Measurements from ENCODE around the gene EHD1. TPM values are rescaled to one million over a fixed set of nuclear protein-coding genes. Genes with fewer than 3 reads are reported as not detected.

EHD1 gene
- total RNA-seq, 5 donors from 2014 or later (not counting 1 experiment from before 2014, with no cell fraction given): 126 to 286 (median 269) TPM

- DNase-seq (peak in 1 of 35 experiments; percentile 23), ATAC-seq (replicated peaks in 1 of 4) (peak in 2 of 4 experiments; percentile 1)
- Histone ChIP-seq H3K36me3 (ENCODE audit: control insufficient read depth in 2 of 2, extremely low read depth in 1 of 2, insufficient read depth in 1 of 2, low read length in 1 of 2) (peaks cover 6 to 10% of the 10 kb centered on the region in 2 donors), H3K9me3 (no peaks in the 10 kb centered on the region), H3K4me3 (ENCODE audit: control insufficient read depth in 1 of 2, extremely low read depth in 1 of 2, low read length in 1 of 2) (peak overlapping the region; percentile 0 to 37), H3K4me1 (ENCODE audit: control insufficient read depth in 1 of 2, extremely low read depth in 1 of 2, insufficient read depth in 2 of 2, low read length in 2 of 2) (peaks cover 11 to 42% of the 10 kb centered on the region in 2 experiments), H3K27ac (ENCODE audit: low read length) (no peak overlapping the region), H3K27me3 (replicated peaks in 1 of 2; ENCODE audit: control insufficient read depth in 2 of 2, extremely low read depth in 1 of 2, insufficient read depth in 2 of 2, low read length in 1 of 2) (no peaks in the 10 kb centered on the region)
- H3K4me3 Mint-ChIP-seq: peak overlapping the region; percentile 81 to 86 (median 85)
- CTCF ChIA-PET: interaction anchor here (0.5 to 1.6 kb wide), 13 partner anchors 28 to 248 kb away, joined by 3 to 8 read pairs (median 3); partner anchors contain the start of genes MAP4K2 (in 1 of the 2), MEN1 (in 1 of the 2) and PPP2R5B (in 1 of the 2)
- POLR2A ChIA-PET: interaction anchor here in 1 of 2 donors (0.6 kb wide), 1 partner anchor 47 kb away, joined by 3 read pairs; no protein-coding TSS in a partner anchor
- H3K9me3 Mint-ChIP-seq: no peaks in the 10 kb centered on the region
- H3K36me3 Mint-ChIP-seq: peaks cover 3% of the 10 kb centered on the region
- 49% methylated on average over 26 of the region's 27 CpGs for WGBS (ENCODE audit: insufficient coverage)
- H3K27ac Mint-ChIP-seq: peak overlapping the region; percentile 72 to 92
- no peaks in the 10 kb centered on the region for H3K27me3 Mint-ChIP-seq
- H3K4me1 Mint-ChIP-seq: peaks cover 30 to 37% (median 34%) of the 10 kb centered on the region in 3 donors
Observed at GRCh38 chr11:64843686-64844329, 34.6 kb downstream of the EHD1 start.

GRCh38 chr11:64842851-64843685, 35.4 kb downstream of the EHD1 start:
- Mint-ChIP-seq H3K4me3 (peak overlapping the region; percentile 81 to 86 (median 85)), H3K4me1 (peaks cover 22 to 30% (median 26%) of the 10 kb centered on the region in 3 donors), H3K36me3 (peaks cover 3% of the 10 kb centered on the region), H3K27ac (no peak overlapping the region), H3K27me3 (no peaks in the 10 kb centered on the region), H3K9me3 (no peaks in the 10 kb centered on the region)
- Histone ChIP-seq H3K27me3 (replicated peaks in 1 of 2; ENCODE audit: control insufficient read depth in 2 of 2, extremely low read depth in 1 of 2, insufficient read depth in 2 of 2, low read length in 1 of 2) (no peaks in the 10 kb centered on the region), H3K36me3 (ENCODE audit: control insufficient read depth in 2 of 2, extremely low read depth in 1 of 2, insufficient read depth in 1 of 2, low read length in 1 of 2) (peaks cover 11 to 12% of the 10 kb centered on the region in 2 donors), H3K4me1 (ENCODE audit: control insufficient read depth in 1 of 2, extremely low read depth in 1 of 2, insufficient read depth in 2 of 2, low read length in 2 of 2) (peaks cover 4 to 35% of the 10 kb centered on the region in 2 experiments), H3K9me3 (no peaks in the 10 kb centered on the region), H3K4me3 (ENCODE audit: control insufficient read depth in 1 of 2, extremely low read depth in 1 of 2, low read length in 1 of 2) (no peak overlapping the region), H3K27ac (ENCODE audit: low read length) (no peak overlapping the region)
- WGBS (ENCODE audit: insufficient coverage): 91% methylated on average over 14 of the region's 19 CpGs
- POLR2A ChIA-PET: interaction anchor here in 1 of 2 donors (0.6 kb wide), 1 partner anchor 48 kb away, joined by 3 read pairs; no protein-coding TSS in a partner anchor
- no peak for DNase-seq
- no peak for ATAC-seq (replicated peaks in 1 of 4)
- CTCF ChIA-PET: interaction anchor here (0.6 to 1.6 kb wide), 3 partner anchors 32 to 197 kb away, joined by 3 to 6 read pairs (median 3); partner anchors contain the start of genes MAP4K2 (in 1 of the 2) and MEN1 (in 1 of the 2)

GRCh38 chr11:64842366-64842759, 36.1 kb downstream of the EHD1 start:
- H3K36me3 Mint-ChIP-seq: peaks cover 3% of the 10 kb centered on the region
- ChIA-PET POLR2A (no interaction called here), CTCF (no interaction called here)
- H3K27ac Mint-ChIP-seq: no peak overlapping the region
- no peak overlapping the region for H3K4me3 ChIP-seq (ENCODE audit: control insufficient read depth in 1 of 2, extremely low read depth in 1 of 2, low read length in 1 of 2)
- no peaks in the 10 kb centered on the region for H3K9me3 ChIP-seq
- no peak overlapping the region for H3K27ac ChIP-seq (ENCODE audit: low read length)
- peaks cover 3 to 28% of the 10 kb centered on the region in 2 experiments for H3K4me1 ChIP-seq (ENCODE audit: control insufficient read depth in 1 of 2, extremely low read depth in 1 of 2, insufficient read depth in 2 of 2, low read length in 2 of 2)
- H3K9me3 Mint-ChIP-seq: no peaks in the 10 kb centered on the region
- H3K4me3 Mint-ChIP-seq: no peak overlapping the region
- WGBS (ENCODE audit: insufficient coverage): 96% methylated on average over 2 of the region's 6 CpGs
- DNase-seq: no peak
- no peaks in the 10 kb centered on the region for H3K27me3 Mint-ChIP-seq
- no peak for ATAC-seq (replicated peaks in 1 of 4)
- H3K4me1 Mint-ChIP-seq: peaks cover 17 to 25% (median 21%) of the 10 kb centered on the region in 3 donors
- peaks cover 11 to 17% of the 10 kb centered on the region in 2 donors for H3K36me3 ChIP-seq (ENCODE audit: control insufficient read depth in 2 of 2, extremely low read depth in 1 of 2, insufficient read depth in 1 of 2, low read length in 1 of 2)
- no peaks in the 10 kb centered on the region for H3K27me3 ChIP-seq (replicated peaks in 1 of 2; ENCODE audit: control insufficient read depth in 2 of 2, extremely low read depth in 1 of 2, insufficient read depth in 2 of 2, low read length in 1 of 2)

GRCh38 chr11:64841592-64842365, 36.6 kb downstream of the EHD1 start:
- no peaks in the 10 kb centered on the region for H3K9me3 ChIP-seq
- H3K4me1 ChIP-seq (ENCODE audit: control insufficient read depth in 1 of 2, extremely low read depth in 1 of 2, insufficient read depth in 2 of 2, low read length in 2 of 2): peaks cover 0 to 27% of the 10 kb centered on the region in 2 experiments
- peaks cover 11 to 17% of the 10 kb centered on the region in 2 donors for H3K36me3 ChIP-seq (ENCODE audit: control insufficient read depth in 2 of 2, extremely low read depth in 1 of 2, insufficient read depth in 1 of 2, low read length in 1 of 2)
- H3K27me3 ChIP-seq (replicated peaks in 1 of 2; ENCODE audit: control insufficient read depth in 2 of 2, extremely low read depth in 1 of 2, insufficient read depth in 2 of 2, low read length in 1 of 2): no peaks in the 10 kb centered on the region
- H3K4me1 Mint-ChIP-seq: peaks cover 11 to 19% (median 15%) of the 10 kb centered on the region in 3 donors
- no peak for ATAC-seq (replicated peaks in 1 of 4)
- H3K4me3 ChIP-seq (ENCODE audit: control insufficient read depth in 1 of 2, extremely low read depth in 1 of 2, low read length in 1 of 2): no peak overlapping the region
- H3K27ac Mint-ChIP-seq: no peak overlapping the region
- H3K36me3 Mint-ChIP-seq: peaks cover 3% of the 10 kb centered on the region
- POLR2A ChIA-PET: no interaction called here
- CTCF ChIA-PET: no interaction called here
- no peaks in the 10 kb centered on the region for H3K9me3 Mint-ChIP-seq
- 87% methylated on average over 11 of the region's 15 CpGs for WGBS (ENCODE audit: insufficient coverage)
- H3K27me3 Mint-ChIP-seq: no peaks in the 10 kb centered on the region
- no peak for DNase-seq
- no peak overlapping the region for H3K4me3 Mint-ChIP-seq
- H3K27ac ChIP-seq (ENCODE audit: low read length): no peak overlapping the region

- peaks cover 3% of the 10 kb centered on the region for H3K36me3 Mint-ChIP-seq
- H3K9me3 Mint-ChIP-seq: no peaks in the 10 kb centered on the region
- Histone ChIP-seq H3K27ac (ENCODE audit: low read length) (no peak overlapping the region), H3K9me3 (no peaks in the 10 kb centered on the region), H3K4me1 (ENCODE audit: control insufficient read depth in 1 of 2, extremely low read depth in 1 of 2, insufficient read depth in 2 of 2, low read length in 2 of 2) (peaks cover 0 to 23% of the 10 kb centered on the region in 2 experiments), H3K36me3 (ENCODE audit: control insufficient read depth in 2 of 2, extremely low read depth in 1 of 2, insufficient read depth in 1 of 2, low read length in 1 of 2) (peaks cover 11 to 17% of the 10 kb centered on the region in 2 donors), H3K4me3 (ENCODE audit: control insufficient read depth in 1 of 2, extremely low read depth in 1 of 2, low read length in 1 of 2) (no peak overlapping the region), H3K27me3 (replicated peaks in 1 of 2; ENCODE audit: control insufficient read depth in 2 of 2, extremely low read depth in 1 of 2, insufficient read depth in 2 of 2, low read length in 1 of 2) (no peaks in the 10 kb centered on the region)
- no peak overlapping the region for H3K4me3 Mint-ChIP-seq
- POLR2A ChIA-PET: interaction anchor here in 1 of 2 donors (0.7 kb wide), 1 partner anchor 500 kb away, joined by 3 read pairs; no protein-coding TSS in a partner anchor
- ATAC-seq (replicated peaks in 1 of 4) (no peak), DNase-seq (no peak)
- CTCF ChIA-PET: interaction anchor here in 1 of 2 donors (0.6 kb wide), 1 partner anchor 355 kb away, joined by 3 read pairs; no protein-coding TSS in a partner anchor
- 91% methylated on average over 24 of the region's 24 CpGs for WGBS (ENCODE audit: insufficient coverage)
- no peak overlapping the region for H3K27ac Mint-ChIP-seq
- peaks cover 9 to 17% (median 12%) of the 10 kb centered on the region in 3 donors for H3K4me1 Mint-ChIP-seq
- no peaks in the 10 kb centered on the region for H3K27me3 Mint-ChIP-seq
Observed at GRCh38 chr11:64839887-64840782, 38.3 kb downstream of the EHD1 start.

Data from T-cell (primary cell).